B cell (primary cell): ENCODE results near the gene C2CD4C. TPM values are rescaled to one million over a fixed set of nuclear protein-coding genes. Genes with fewer than 3 reads are reported as not detected.

Source experiments
- ATAC-seq: fragments of 200-7000 bp; cut with Tn5 transposase; one replicate; pipeline ENCODE4 v1.10.0; 2021; ENCODE audit warnings: low read depth, mild to moderate bottlenecking, moderate number of reproducible peaks, moderate library complexity
- CTCF ChIA-PET: fragments of 350-600 bp; sonication (Branson Sonifier 250); formaldehyde crosslinking; loops from one replicate; lab custom pipeline; 2021; ENCODE audit warnings: antibody characterized with exemption, inconsistent platforms; lab: Charles Lee
- POLR2A ChIA-PET: fragments of 350-600 bp; sonication (Branson Sonifier 250); formaldehyde crosslinking; loops from one replicate; lab custom pipeline; 2021; ENCODE audit warnings: antibody characterized with exemption; lab: Charles Lee
- DNase-seq: peaks from one replicate; pipeline ENCODE4 v3.0.0; 2013
- H2AFZ ChIP-seq: 2 replicates; pipeline ENCODE4 v1.6.1; 2012; ENCODE audit warnings: mild to moderate bottlenecking, low read depth, low read length; ENCODE audit not compliant: insufficient read depth, poor library complexity, severe bottlenecking
- H3K27ac ChIP-seq, 2 donors: 1 replicate in 1 of 2; 2 replicates in 1 of 2; pipeline ENCODE4 v1.5.1; 2012 to 2013; ENCODE audit warnings: low read length in 2 of 2, mild to moderate bottlenecking in 2 of 2, moderate library complexity in 1 of 2
- H3K27me3 ChIP-seq, 4 experiments: fragments of 200-600 bp in 1 of 4; sonication (generic) in 1 of 4; replicated peaks in 1 of 4; 1 replicate in 2 of 4; 2 replicates in 2 of 4; pipeline versions ENCODE4 v1.6.1 to v1.7.0; 2013 to 2016; ENCODE audit warnings: low read length in 3 of 4, mild to moderate bottlenecking in 2 of 4, mixed read lengths in 1 of 4, moderate library complexity in 1 of 4; ENCODE audit not compliant: insufficient read depth in 4 of 4, control insufficient read depth in 3 of 4; ENCODE audit errors: control extremely low read depth in 1 of 4
- H3K36me3 ChIP-seq, 2 experiments: replicated peaks in 1 of 2; 1 replicate in 1 of 2; 2 replicates in 1 of 2; pipeline versions ENCODE4 v1.6.1 to v1.7.1; 2013; ENCODE audit warnings: low read length in 1 of 2; ENCODE audit not compliant: insufficient read depth in 2 of 2, control insufficient read depth in 1 of 2; ENCODE audit errors: control extremely low read depth in 1 of 2, extremely low read depth in 1 of 2
- H3K4me1 ChIP-seq, 2 donors: fragments of 200-600 bp in 1 of 2; sonication (generic) in 1 of 2; 1 replicate in 1 of 2; 2 replicates in 1 of 2; pipeline versions ENCODE4 v1.5.1 to v1.6.1; 2013 to 2017; ENCODE audit warnings: low read length in 2 of 2; ENCODE audit not compliant: control insufficient read depth in 2 of 2, insufficient read depth in 2 of 2
- H3K4me2 ChIP-seq: replicated peaks from 2 replicates; pipeline ENCODE3; 2012; ENCODE audit warnings: mild to moderate bottlenecking, low read depth, low read length; ENCODE audit not compliant: poor library complexity, severe bottlenecking
- H3K4me3 ChIP-seq, 5 experiments: fragments of 200-600 bp in 1 of 5; sonication (generic) in 1 of 5; 1 replicate in 3 of 5; 2 replicates in 2 of 5; pipeline versions ENCODE4 v1.5.1 to v1.7.0; 2011 to 2016; ENCODE audit warnings: low read length in 4 of 5, mild to moderate bottlenecking in 4 of 5, low read depth in 2 of 5, control low read depth in 1 of 5, moderate library complexity in 1 of 5; ENCODE audit not compliant: insufficient read depth in 1 of 5; ENCODE audit errors: control extremely low read depth in 1 of 5, extremely low read depth in 1 of 5
- H3K79me2 ChIP-seq: fragments of 200-600 bp; sonication (generic); one replicate; pipeline ENCODE4 v1.6.0; 2016; ENCODE audit warnings: low read length; ENCODE audit not compliant: control insufficient read depth, insufficient read depth
- H3K9ac ChIP-seq: fragments of 200-600 bp; sonication (generic); 2 replicates; pipeline ENCODE4 v1.6.1; 2017; ENCODE audit warnings: mild to moderate bottlenecking, low read length, moderate library complexity
- H3K9me3 ChIP-seq, 3 donors: one replicate each; pipeline versions ENCODE4 v1.6.1 to v1.7.1; 2013; ENCODE audit warnings: low read length in 2 of 3; ENCODE audit not compliant: control insufficient read depth in 2 of 3, insufficient read depth in 1 of 3; ENCODE audit errors: control extremely low read depth in 1 of 3
- H4K20me1 ChIP-seq: 2 replicates; pipeline ENCODE4 v1.6.0; 2012; ENCODE audit warnings: mild to moderate bottlenecking, low read length; ENCODE audit not compliant: insufficient read depth, control insufficient read depth, poor library complexity, severe bottlenecking
- H3K27ac Mint-ChIP-seq: one replicate; pipeline ENCODE4 v1.8.0; 2021; ENCODE audit warnings: mixed read lengths
- H3K27me3 Mint-ChIP-seq: one replicate; pipeline ENCODE4 v1.8.0; 2021; ENCODE audit warnings: mixed read lengths
- H3K4me1 Mint-ChIP-seq: one replicate; pipeline ENCODE4 v1.8.0; 2021; ENCODE audit warnings: mixed read lengths
- H3K4me3 Mint-ChIP-seq: one replicate; pipeline ENCODE4 v1.8.0; 2021; ENCODE audit warnings: mixed read lengths
- H3K9me3 Mint-ChIP-seq: one replicate; pipeline ENCODE4 v1.8.0; 2022; ENCODE audit warnings: mixed read lengths; ENCODE audit not compliant: insufficient read depth
- EZH2 ChIP-seq: IDR thresholded peaks from 2 replicates; pipeline ENCODE4 v1.6.1; 2012; ENCODE audit warnings: borderline replicate concordance, low read depth, mild to moderate bottlenecking, moderate library complexity, low read length; ENCODE audit not compliant: insufficient read depth, poor library complexity, severe bottlenecking
- WGBS: methylation state at CpG from one replicate; pipeline ENCODE4 v1.1.5; 2013; ENCODE audit warnings: missing lambda C conversion rate; ENCODE audit not compliant: insufficient coverage; 5-methylcytosine and 5-hydroxymethylcytosine counted together
- intact Hi-C: fragments of 100-400 bp; cut with micrococcal nuclease; formaldehyde crosslinking; loops from one replicate; pipeline ENCODE4 v1.10.0; 2022
- polyA plus RNA-seq: library from polyadenylated mRNA; depleted of rRNA; stranded (reverse); fragments of >200 nt; gene quantifications from 2 replicates; pipeline ENCODE4 v1.2.3, GENCODE V29; 2012
- total RNA-seq, 2 donors: library from RNA; stranded (reverse); fragments of 120-200 nt in 1 of 2; gene quantifications; 1 replicate in 1 of 2; 2 replicates in 1 of 2; pipeline versions ENCODE4 v1.2.3 to v1.2.4, GENCODE V29; 2013 to 2022
- TF ChIP-seq, protein P1 (sequence below): fragments of 200-600 bp; IDR thresholded peaks from one replicate; pipeline ENCODE4 v1.8.0; 2022; ENCODE audit warnings: antibody characterized with exemption, mild to moderate bottlenecking

Gene C2CD4C
- total and polyA plus RNA-seq, 2 donors (not counting 1 experiment from before 2014, with no cell fraction given): not detected

GRCh38 chr19:456547-457110 lies 47.7 kb upstream of the C2CD4C start:
- ATAC-seq (no peak), DNase-seq (no peak)
- no peak overlapping the region for H3K4me3 ChIP-seq
- H3K79me2 ChIP-seq: no peaks in the 10 kb centered on the region
- peaks cover 0 to 25% (median 3%) of the 10 kb centered on the region in 4 experiments for H3K27me3 ChIP-seq
- WGBS: 85% methylated on average over 18 of the region's 18 CpGs
- ChIA-PET CTCF (no interaction called here), POLR2A (no interaction called here)
- no peak overlapping the region for H3K27ac Mint-ChIP-seq
- no peak overlapping the region for H3K9ac ChIP-seq
- H3K4me3 Mint-ChIP-seq: no peak overlapping the region
- no peak overlapping the region for H3K27ac ChIP-seq
- no peaks in the 10 kb centered on the region for H3K36me3 ChIP-seq
- H3K4me1 ChIP-seq: peaks cover 10 to 11% of the 10 kb centered on the region in 2 donors
- no peaks in the 10 kb centered on the region for H3K9me3 Mint-ChIP-seq
- H3K4me2 ChIP-seq: no peak overlapping the region
- peaks cover 7% of the 10 kb centered on the region for H3K4me1 Mint-ChIP-seq
- intact Hi-C loops: no loop called here
- H3K27me3 Mint-ChIP-seq: peaks cover 10% of the 10 kb centered on the region
- TF ChIP-seq EZH2: no peak
- TF ChIP-seq, protein P1, sequence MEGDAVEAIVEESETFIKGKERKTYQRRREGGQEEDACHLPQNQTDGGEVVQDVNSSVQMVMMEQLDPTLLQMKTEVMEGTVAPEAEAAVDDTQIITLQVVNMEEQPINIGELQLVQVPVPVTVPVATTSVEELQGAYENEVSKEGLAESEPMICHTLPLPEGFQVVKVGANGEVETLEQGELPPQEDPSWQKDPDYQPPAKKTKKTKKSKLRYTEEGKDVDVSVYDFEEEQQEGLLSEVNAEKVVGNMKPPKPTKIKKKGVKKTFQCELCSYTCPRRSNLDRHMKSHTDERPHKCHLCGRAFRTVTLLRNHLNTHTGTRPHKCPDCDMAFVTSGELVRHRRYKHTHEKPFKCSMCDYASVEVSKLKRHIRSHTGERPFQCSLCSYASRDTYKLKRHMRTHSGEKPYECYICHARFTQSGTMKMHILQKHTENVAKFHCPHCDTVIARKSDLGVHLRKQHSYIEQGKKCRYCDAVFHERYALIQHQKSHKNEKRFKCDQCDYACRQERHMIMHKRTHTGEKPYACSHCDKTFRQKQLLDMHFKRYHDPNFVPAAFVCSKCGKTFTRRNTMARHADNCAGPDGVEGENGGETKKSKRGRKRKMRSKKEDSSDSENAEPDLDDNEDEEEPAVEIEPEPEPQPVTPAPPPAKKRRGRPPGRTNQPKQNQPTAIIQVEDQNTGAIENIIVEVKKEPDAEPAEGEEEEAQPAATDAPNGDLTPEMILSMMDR: no peak
- H2AFZ ChIP-seq: no peak overlapping the region
- H4K20me1 ChIP-seq: no peaks in the 10 kb centered on the region
- H3K9me3 ChIP-seq: peaks cover 0 to 24% (median 0%) of the 10 kb centered on the region in 3 donors

- DNase-seq (no peak), ATAC-seq (no peak)
- WGBS: 93% methylated on average over 30 of the region's 31 CpGs
- H3K4me2 ChIP-seq: no peak overlapping the region
- H3K4me3 Mint-ChIP-seq: no peak overlapping the region
- H3K36me3 ChIP-seq: no peaks in the 10 kb centered on the region
- no peak overlapping the region for H3K9ac ChIP-seq
- H4K20me1 ChIP-seq: no peaks in the 10 kb centered on the region
- no peak overlapping the region for H3K27ac ChIP-seq
- no peaks in the 10 kb centered on the region for H3K9me3 Mint-ChIP-seq
- no peak overlapping the region for H3K27ac Mint-ChIP-seq
- no peaks in the 10 kb centered on the region for H3K79me2 ChIP-seq
- peaks cover 10% of the 10 kb centered on the region for H3K27me3 Mint-ChIP-seq
- H2AFZ ChIP-seq: no peak overlapping the region
- no peak overlapping the region for H3K4me3 ChIP-seq
- TF ChIP-seq EZH2: no peak
- TF ChIP-seq, protein P1: no peak
- peaks cover 5% of the 10 kb centered on the region in 2 donors for H3K4me1 ChIP-seq
- POLR2A ChIA-PET: no interaction called here
- H3K4me1 Mint-ChIP-seq: peaks cover 6% of the 10 kb centered on the region
- CTCF ChIA-PET: no interaction called here
- peaks cover 0 to 26% (median 0%) of the 10 kb centered on the region in 3 donors for H3K9me3 ChIP-seq
- peaks cover 0 to 20% (median 2%) of the 10 kb centered on the region in 4 experiments for H3K27me3 ChIP-seq
- intact Hi-C loops: no loop called here
These were observed 47.1 kb upstream of the C2CD4C start for GRCh38 chr19:455851-456546.
